OCI-LY1 (cell line): Measurements from ENCODE around the gene CPPED1.

ENCODE experiments used
- EZH2 ChIP-seq: fragments of 200-600 bp; sonication (generic), shearing (Covaris generic); IDR thresholded peaks from 2 replicates; pipeline ENCODE4 v1.8.0; 2017; ENCODE audit warnings: borderline replicate concordance, mixed run types, mild to moderate bottlenecking, antibody characterized with exemption, low read length, moderate library complexity, mixed read lengths
- TF ChIP-seq, protein P1 (sequence below): fragments of 200-600 bp; sonication (generic), shearing (Covaris generic); IDR thresholded peaks from 2 replicates; pipeline ENCODE4 v1.5.1; 2017; ENCODE audit warnings: mild to moderate bottlenecking, antibody characterized with exemption, low read length, moderate library complexity, mixed read lengths

DNA sequence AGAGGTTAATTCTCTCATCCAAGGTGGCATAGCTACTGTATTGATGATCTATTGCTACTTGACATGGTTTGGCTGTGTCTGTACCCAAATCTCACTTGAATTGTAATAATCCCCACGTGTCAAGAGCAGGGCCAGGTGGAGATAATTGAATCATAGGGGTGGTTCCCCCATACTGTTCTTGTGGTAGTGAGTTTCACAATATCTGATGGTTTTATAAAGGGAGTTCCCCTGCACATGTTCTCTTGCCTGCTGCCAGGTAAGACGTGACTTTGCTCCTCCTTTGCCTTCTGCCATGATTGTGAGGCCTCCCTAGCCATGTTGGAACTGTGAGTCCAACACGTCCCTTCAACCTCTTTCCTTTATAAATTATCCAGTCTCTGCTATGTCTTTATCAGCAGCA lies 22.9 kb upstream of the CPPED1 start:
- TF ChIP-seq, protein P1, sequence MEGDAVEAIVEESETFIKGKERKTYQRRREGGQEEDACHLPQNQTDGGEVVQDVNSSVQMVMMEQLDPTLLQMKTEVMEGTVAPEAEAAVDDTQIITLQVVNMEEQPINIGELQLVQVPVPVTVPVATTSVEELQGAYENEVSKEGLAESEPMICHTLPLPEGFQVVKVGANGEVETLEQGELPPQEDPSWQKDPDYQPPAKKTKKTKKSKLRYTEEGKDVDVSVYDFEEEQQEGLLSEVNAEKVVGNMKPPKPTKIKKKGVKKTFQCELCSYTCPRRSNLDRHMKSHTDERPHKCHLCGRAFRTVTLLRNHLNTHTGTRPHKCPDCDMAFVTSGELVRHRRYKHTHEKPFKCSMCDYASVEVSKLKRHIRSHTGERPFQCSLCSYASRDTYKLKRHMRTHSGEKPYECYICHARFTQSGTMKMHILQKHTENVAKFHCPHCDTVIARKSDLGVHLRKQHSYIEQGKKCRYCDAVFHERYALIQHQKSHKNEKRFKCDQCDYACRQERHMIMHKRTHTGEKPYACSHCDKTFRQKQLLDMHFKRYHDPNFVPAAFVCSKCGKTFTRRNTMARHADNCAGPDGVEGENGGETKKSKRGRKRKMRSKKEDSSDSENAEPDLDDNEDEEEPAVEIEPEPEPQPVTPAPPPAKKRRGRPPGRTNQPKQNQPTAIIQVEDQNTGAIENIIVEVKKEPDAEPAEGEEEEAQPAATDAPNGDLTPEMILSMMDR = no peak
- TF ChIP-seq EZH2 = no peak
